ENCODE results near the gene PGAP2.

DNA sequence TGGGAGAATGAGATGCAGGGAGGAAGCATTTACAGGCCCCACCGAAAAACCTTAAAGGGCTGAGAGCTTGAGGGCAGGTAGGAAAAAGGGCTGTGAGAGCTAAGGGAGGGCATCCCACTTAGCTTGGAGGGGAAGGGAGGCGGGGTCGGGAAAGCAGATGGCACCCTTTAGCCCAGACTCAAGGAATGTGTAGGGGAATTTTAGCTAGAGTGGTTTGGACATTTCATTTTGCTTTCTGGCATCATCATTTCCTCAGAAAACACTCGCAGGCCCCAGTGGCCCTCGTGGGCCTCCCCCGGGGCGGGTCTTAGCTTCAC, 46.3 kb downstream of the PGAP2 start:
- TF ChIP-seq CTCF (IDR thresholded peaks at IDR 0.05) (no peak), POLR2A (IDR thresholded peaks at IDR 0.05) (no peak)
